Measurements from ENCODE around the gene ITLN2. TPM values are rescaled to one million over a fixed set of nuclear protein-coding genes. Genes with fewer than 3 reads are reported as not detected.

Gene ITLN2
- total and polyA plus RNA-seq, 2 of the 8 experiments (the other 6 are each of a cell fraction or from before 2014, with no cell fraction given) = 4.7 to 6.3 TPM

GRCh38 chr1:160901768-160902167 lies 52.8 kb downstream of the ITLN2 start:
- Histone ChIP-seq H3K4me1 (replicated peaks in 1 of 4; ENCODE audit: control insufficient read depth in 3 of 4, insufficient read depth in 4 of 4, low read length in 3 of 4) (no peaks in the 10 kb centered on the region), H3K18ac (ENCODE audit: extremely low read depth, low read length) (no peak overlapping the region), H3K56ac (replicated peaks; ENCODE audit: insufficient read length, low read depth, low read length) (no peak overlapping the region), H4K91ac (replicated peaks; ENCODE audit: insufficient read length, low read length) (no peak overlapping the region), H4K5ac (ENCODE audit: insufficient read length, low read depth, low read length) (no peak overlapping the region), H3K14ac (ENCODE audit: insufficient read length) (no peak overlapping the region), H3K79me2 (ENCODE audit: control insufficient read depth in 1 of 2, insufficient read depth in 2 of 2, low read length in 2 of 2) (no peaks in the 10 kb centered on the region), H3K79me1 (ENCODE audit: low read depth, low read length) (no peaks in the 10 kb centered on the region), H3K4me2 (ENCODE audit: insufficient read depth in 1 of 2, low read depth in 2 of 2, low read length in 2 of 2) (no peak overlapping the region), H2BK20ac (ENCODE audit: low read length) (no peak overlapping the region), H3K4ac (replicated peaks; ENCODE audit: insufficient read length, low read depth, low read length) (no peak overlapping the region), H4K20me1 (replicated peaks in 1 of 2; ENCODE audit: control insufficient read depth in 1 of 2, insufficient read depth in 2 of 2, low read length in 2 of 2) (no peaks in the 10 kb centered on the region), H3K36me3 (ENCODE audit: control insufficient read depth in 2 of 4, insufficient read depth in 4 of 4, low read length in 3 of 4) (no peaks in the 10 kb centered on the region), H2BK15ac (ENCODE audit: low read length) (no peak overlapping the region), H2AFZ (ENCODE audit: low read length) (no peak overlapping the region), H3K9me3 (ENCODE audit: insufficient read depth in 2 of 2, low read depth in 1 of 2, low read length in 1 of 2) (no peaks in the 10 kb centered on the region), H2BK12ac (ENCODE audit: low read depth, low read length) (no peak overlapping the region), H3K27me3 (replicated peaks in 1 of 4; ENCODE audit: control insufficient read depth in 3 of 4, extremely low read depth in 1 of 4, insufficient read depth in 3 of 4, low read length in 3 of 4) (no peaks in the 10 kb centered on the region), H3K23me2 (ENCODE audit: low read depth, low read length) (no peaks in the 10 kb centered on the region), H2AK5ac (ENCODE audit: low read depth, low read length) (no peak overlapping the region), H2BK5ac (ENCODE audit: low read depth, low read length) (no peak overlapping the region), H3K23ac (ENCODE audit: insufficient read length) (no peak overlapping the region), H2BK120ac (replicated peaks; ENCODE audit: low read depth, low read length) (no peak overlapping the region), H4K8ac (ENCODE audit: extremely low read depth, insufficient read depth, low read length) (no peak overlapping the region), H3K9ac (replicated peaks in 1 of 4; ENCODE audit: extremely low read depth in 1 of 4, low read depth in 3 of 4, low read length in 3 of 4) (no peak overlapping the region), H3K4me3 (ENCODE audit: extremely low read depth in 1 of 4, insufficient read depth in 2 of 4, low read depth in 3 of 4, low read length in 4 of 4) (no peak overlapping the region), H3K27ac (ENCODE audit: low read depth, low read length) (no peak overlapping the region)
- ChIA-PET POLR2A (ENCODE audit: partially characterized antibody) (no interaction called here), CTCF (ENCODE audit: partially characterized antibody) (interaction anchor here (0.6 to 1.2 kb wide), 3 partner anchors 17 to 174 kb away, joined by 3 to 4 read pairs (median 3); partner anchors contain the start of gene ITLN1)
- FAIRE-seq (no peak), DNase-seq (ENCODE audit: low read depth in 1 of 2, low spot score in 2 of 2) (no peak)
- 91% methylated on average over 2 of the region's 2 CpGs; no CpG with 5 or more reads in 1 of the 2 experiments for WGBS, 2 experiments (ENCODE audit: extremely low coverage in 1 of 2, insufficient coverage in 1 of 2, insufficient read length in 1 of 2, insufficient replicate concordance in 2 of 2, low coverage in 1 of 2, low lambda C conversion rate in 2 of 2, missing lambda C conversion rate in 1 of 2)
- TF ChIP-seq JUND (IDR thresholded peaks at IDR 0.05; ENCODE audit: low read length) (no peak), POLR2A (IDR thresholded peaks at IDR 0.05; ENCODE audit: control extremely low read depth in 1 of 2, low read depth in 2 of 2, low read length in 2 of 2) (no peak), SIN3A (conservative IDR thresholded peaks at IDR 0.05 in 1 of 2, IDR thresholded peaks at IDR 0.05 in 1 of 2; ENCODE audit: low read depth in 1 of 2, low read length in 2 of 2) (no peak), CBX8 (IDR thresholded peaks at IDR 0.05; ENCODE audit: borderline replicate concordance, low read depth, low read length) (no peak), CTCF (IDR thresholded peaks at IDR 0.05; ENCODE audit: control extremely low read depth in 1 of 3, insufficient read depth in 1 of 3, low read depth in 1 of 3, low read length in 3 of 3) (no peak), MAX (IDR thresholded peaks at IDR 0.05) (no peak), USF2 (IDR thresholded peaks at IDR 0.05; ENCODE audit: low read length) (no peak), POU5F1 (IDR thresholded peaks at IDR 0.05; ENCODE audit: low read depth, low read length) (no peak), BRCA1 (IDR thresholded peaks at IDR 0.05; ENCODE audit: low read depth, low read length) (no peak), RNF2 (IDR thresholded peaks at IDR 0.05; ENCODE audit: borderline replicate concordance, low read depth, low read length, missing control alignments, poor library complexity, severe bottlenecking) (no peak)

Measured in H1 (cell line).